OCI-LY7 (cell line): ENCODE measurements around the gene SHF. TPM values are rescaled to one million over a fixed set of nuclear protein-coding genes. Genes with fewer than 3 reads are reported as not detected.
A peak's percentile ranks its signal among the peaks of the same experiment; 100 is the strongest.

ENCODE experiments used
- BruUV-seq: library from RNA; stranded (reverse); fragments of 400-500 nt; replicated peaks from 2 replicates; lab custom pipeline; 2021; lab: Mats Ljungman, UMichigan
- CTCF ChIA-PET: fragments of 300-600 bp; sonication (Branson Sonifier 250); formaldehyde crosslinking; loops from one replicate; lab custom pipeline; 2022; ENCODE audit warnings: antibody characterized with exemption; ENCODE audit not compliant: unreplicated experiment; lab: Charles Lee
- POLR2A ChIA-PET: fragments of 300-600 bp; sonication (Branson Sonifier 250); formaldehyde crosslinking; loops from one replicate; lab custom pipeline; 2022; ENCODE audit warnings: antibody characterized with exemption; lab: Charles Lee
- DNase-seq: peaks from one replicate; pipeline ENCODE4 v3.0.0-alpha.2; 2015; ENCODE audit warnings: low spot score
- H2AFZ ChIP-seq: fragments of 200-600 bp; sonication (generic), shearing (Covaris generic); 2 replicates; pipeline ENCODE4 v1.6.1; 2014; ENCODE audit warnings: mild to moderate bottlenecking, antibody characterized with exemption, low read length, moderate library complexity
- H3K27ac ChIP-seq: fragments of 200-600 bp; sonication (generic); 2 replicates; pipeline ENCODE4 v1.5.1; 2014; ENCODE audit warnings: mixed run types, low read depth, mild to moderate bottlenecking, moderate library complexity, low read length, inconsistent platforms; ENCODE audit not compliant: poor library complexity, severe bottlenecking
- H3K36me3 ChIP-seq: fragments of 200-600 bp; sonication (generic); 2 replicates; pipeline ENCODE4 v1.6.1; 2014; ENCODE audit warnings: mild to moderate bottlenecking, antibody characterized with exemption, low read length, moderate library complexity, mixed read lengths; ENCODE audit not compliant: insufficient read depth
- H3K4me1 ChIP-seq: fragments of 200-600 bp; sonication (generic); 2 replicates; pipeline ENCODE4 v1.5.1; 2014; ENCODE audit warnings: mild to moderate bottlenecking, low read length; ENCODE audit not compliant: insufficient read depth, poor library complexity, severe bottlenecking
- H3K4me2 ChIP-seq: fragments of 200-600 bp; sonication (generic); 2 replicates; pipeline ENCODE4 v1.6.1; 2014; ENCODE audit warnings: mild to moderate bottlenecking, low read length
- H3K4me3 ChIP-seq: fragments of 200-600 bp; sonication (generic); 2 replicates; pipeline ENCODE4 v1.5.1; 2014; ENCODE audit warnings: mild to moderate bottlenecking, low read depth, low read length; ENCODE audit not compliant: poor library complexity, severe bottlenecking
- H3K79me2 ChIP-seq: fragments of 200-600 bp; sonication (generic); 2 replicates; pipeline ENCODE4 v1.6.1; 2016; ENCODE audit warnings: low read depth, mild to moderate bottlenecking, low read length, moderate library complexity, mixed read lengths; ENCODE audit not compliant: insufficient read depth
- H3K9me2 ChIP-seq: fragments of 200-600 bp; sonication (generic); 2 replicates; pipeline ENCODE4 v1.6.1; 2016; ENCODE audit warnings: mild to moderate bottlenecking, low read length, mixed read lengths; ENCODE audit not compliant: insufficient read depth
- H3K9me3 ChIP-seq: fragments of 200-600 bp; sonication (generic); 2 replicates; pipeline ENCODE4 v1.6.1; 2014; ENCODE audit warnings: mild to moderate bottlenecking, mixed run types, low read length, mixed read lengths
- H4K20me1 ChIP-seq: fragments of 200-600 bp; sonication (generic); 2 replicates; pipeline ENCODE4 v1.6.1; 2014; ENCODE audit warnings: mild to moderate bottlenecking, antibody characterized with exemption, low read length, moderate library complexity, mixed read lengths; ENCODE audit not compliant: insufficient read depth
- CTCF ChIP-seq: fragments of 200-600 bp; sonication (generic); conservative IDR thresholded peaks from 2 replicates; pipeline ENCODE4 v1.5.1; 2014; ENCODE audit warnings: mild to moderate bottlenecking, antibody characterized with exemption, low read length, moderate library complexity, mixed read lengths
- EZH2phosphoT487 ChIP-seq: fragments of 200-600 bp; sonication (generic); IDR thresholded peaks from 2 replicates; pipeline ENCODE4 v1.6.1; 2018; ENCODE audit warnings: low read depth, borderline replicate concordance, mild to moderate bottlenecking, mixed run types, antibody characterized with exemption, low read length, moderate library complexity, mixed read lengths
- intact Hi-C: fragments of 100-400 bp; cut with micrococcal nuclease; formaldehyde crosslinking; loops from one replicate; pipeline ENCODE4 v1.10.0; 2022; ENCODE audit not compliant: unreplicated experiment
- total RNA-seq, 2 experiments: library from RNA; depleted of rRNA in 1 of 2; stranded (reverse); fragments of >200 nt in 1 of 2; shearing (Covaris generic) in 1 of 2; gene quantifications; 2 replicates each; pipeline ENCODE4 v1.2.3, GENCODE V29; 2014 to 2022

SHF gene
- total RNA-seq, 2 experiments from 2014 or later: 2.5 to 5.7 TPM

- TF ChIP-seq EZH2phosphoT487 (no peak), CTCF (0 out of 2 replicates have a peak, but pooled peaks have one; percentile 32)
- H3K9me3 ChIP-seq: no peaks in the 10 kb centered on the region
- no peaks in the 10 kb centered on the region for H3K9me2 ChIP-seq
- H3K79me2 ChIP-seq: no peaks in the 10 kb centered on the region
- peak overlapping the region; percentile 82 for H3K4me2 ChIP-seq
- intact Hi-C loops: loop anchor here (1.0 to 10.0 kb wide), 3 partner anchors 33 to 447 kb away; a partner anchor contains a TSS
- POLR2A ChIA-PET: interaction anchor here (0.7 to 1.5 kb wide), 9 partner anchors 14 to 419 kb away, joined by 3 to 6 read pairs (median 3); partner anchors contain the start of gene BLOC1S6
- peak overlapping the region; percentile 87; the same call in 1 of the 2 replicates for H2AFZ ChIP-seq
- H3K27ac ChIP-seq: peak overlapping the region; percentile 80
- no peaks in the 10 kb centered on the region for H4K20me1 ChIP-seq
- H3K4me3 ChIP-seq: peak overlapping the region; percentile 73
- H3K36me3 ChIP-seq: no peaks in the 10 kb centered on the region
- CTCF ChIA-PET: interaction anchor here (0.9 kb wide), 1 partner anchor 34 kb away, joined by 3 read pairs; no protein-coding TSS in a partner anchor
- no TSS peak for BruUV-seq
- no peak for DNase-seq
- H3K4me1 ChIP-seq: peaks cover 39% of the 10 kb centered on the region
Observed at GRCh38 chr15:45167631-45168205, 20.0 kb downstream of the SHF start.

GRCh38 chr15:45166834-45167630 lies 20.7 kb downstream of the SHF start:
- H3K4me1 ChIP-seq: peaks cover 39% of the 10 kb centered on the region
- BruUV-seq: no TSS peak

More at GRCh38 chr15:45166834-45167630, 20.7 kb downstream of the SHF start:
- H3K79me2 ChIP-seq: no peaks in the 10 kb centered on the region
- H2AFZ ChIP-seq: peak overlapping the region; percentile 87
- no peaks in the 10 kb centered on the region for H3K9me2 ChIP-seq
- H3K9me3 ChIP-seq: no peaks in the 10 kb centered on the region
- H3K36me3 ChIP-seq: no peaks in the 10 kb centered on the region
- ChIA-PET CTCF (no interaction called here), POLR2A (interaction anchor here (0.6 to 1.5 kb wide), 8 partner anchors 15 to 456 kb away, joined by 3 to 6 read pairs (median 3); partner anchors contain the start of gene PATL2)
- intact Hi-C loops: loop anchor here (1.0 to 10.0 kb wide), 3 partner anchors 33 to 448 kb away; a partner anchor contains a TSS
- H4K20me1 ChIP-seq: no peaks in the 10 kb centered on the region
- DNase-seq: peak; percentile 91
- peak overlapping the region; percentile 82 for H3K4me2 ChIP-seq
- peak overlapping the region; percentile 80 for H3K27ac ChIP-seq
- peak overlapping the region; percentile 73 for H3K4me3 ChIP-seq
- TF ChIP-seq CTCF (peak; percentile 78), EZH2phosphoT487 (no peak)
